Trophoblast cell (in vitro differentiated cells and primary cell): ENCODE results near the gene TTC27.

ENCODE experiments used
- DNase-seq, 2 donors: peaks; one replicate each; pipeline ENCODE4 v3.0.0-alpha.2; 2016
- H2AFZ ChIP-seq: 2 replicates; pipeline ENCODE4 v1.6.1; 2013; ENCODE audit warnings: low read length, moderate library complexity, mild to moderate bottlenecking; ENCODE audit not compliant: insufficient read depth, poor library complexity
- H2AK5ac ChIP-seq: 2 replicates; pipeline ENCODE4 v1.6.1; 2013; ENCODE audit warnings: mild to moderate bottlenecking, low read length
- H2BK120ac ChIP-seq: 2 replicates; pipeline ENCODE4 v1.6.1; 2013; ENCODE audit warnings: low read length, mild to moderate bottlenecking, moderate library complexity; ENCODE audit not compliant: insufficient read depth, poor library complexity
- H2BK12ac ChIP-seq: 2 replicates; pipeline ENCODE4 v1.6.1; 2013; ENCODE audit warnings: mild to moderate bottlenecking, low read length, moderate library complexity
- H2BK5ac ChIP-seq: 2 replicates; pipeline ENCODE4 v1.6.1; 2013; ENCODE audit warnings: low read length, low read depth, moderate library complexity, mild to moderate bottlenecking; ENCODE audit not compliant: poor library complexity
- H3K14ac ChIP-seq: 2 replicates; pipeline ENCODE4 v1.6.1; 2013; ENCODE audit warnings: mild to moderate bottlenecking, low read length
- H3K18ac ChIP-seq: 2 replicates; pipeline ENCODE4 v1.6.1; 2013; ENCODE audit warnings: mild to moderate bottlenecking, low read length
- H3K23ac ChIP-seq: 2 replicates; pipeline ENCODE4 v1.6.1; 2013; ENCODE audit warnings: low read length
- H3K27ac ChIP-seq: 2 replicates; pipeline ENCODE4 v1.5.1; 2013; ENCODE audit warnings: low read depth, mild to moderate bottlenecking, inconsistent platforms, low read length, moderate library complexity
- H3K27me3 ChIP-seq: 2 replicates; pipeline ENCODE4 v1.6.1; 2013; ENCODE audit warnings: inconsistent platforms, mild to moderate bottlenecking, low read length, moderate library complexity; ENCODE audit not compliant: insufficient read depth
- H3K36me3 ChIP-seq, 2 experiments: 1 replicate in 1 of 2; 2 replicates in 1 of 2; pipeline ENCODE4 v1.6.1; 2013; ENCODE audit warnings: low read length in 2 of 2, mild to moderate bottlenecking in 2 of 2, moderate library complexity in 1 of 2; ENCODE audit not compliant: insufficient read depth in 2 of 2, control insufficient read depth in 1 of 2
- H3K4ac ChIP-seq: 2 replicates; pipeline ENCODE4 v1.6.1; 2013; ENCODE audit warnings: low read depth, mild to moderate bottlenecking, low read length, moderate library complexity
- H3K4me1 ChIP-seq, 2 experiments: 1 replicate in 1 of 2; 2 replicates in 1 of 2; pipeline ENCODE4 v1.6.1; 2013; ENCODE audit warnings: low read length in 2 of 2, mild to moderate bottlenecking in 2 of 2, moderate library complexity in 1 of 2; ENCODE audit not compliant: insufficient read depth in 2 of 2, control insufficient read depth in 1 of 2
- H3K4me2 ChIP-seq: 2 replicates; pipeline ENCODE4 v1.6.1; 2013; ENCODE audit warnings: inconsistent platforms, mild to moderate bottlenecking, low read length, moderate library complexity
- H3K4me3 ChIP-seq: 2 replicates; pipeline ENCODE4 v1.5.1; 2013; ENCODE audit warnings: mild to moderate bottlenecking, low read depth, low read length, inconsistent platforms
- H3K79me1 ChIP-seq: one replicate; pipeline ENCODE4 v1.6.1; 2013; ENCODE audit warnings: low read length
- H3K79me2 ChIP-seq: 2 replicates; pipeline ENCODE4 v1.6.1; 2013; ENCODE audit warnings: low read length, mild to moderate bottlenecking; ENCODE audit not compliant: control insufficient read depth, insufficient read depth, poor library complexity
- H3K9ac ChIP-seq: 2 replicates; pipeline ENCODE4 v1.6.1; 2013; ENCODE audit warnings: mild to moderate bottlenecking, low read length
- H3K9me3 ChIP-seq: 2 replicates; pipeline ENCODE4 v1.6.1; 2013; ENCODE audit warnings: low read depth, mild to moderate bottlenecking, control low read depth, inconsistent platforms, low read length; ENCODE audit not compliant: insufficient read depth
- H4K12ac ChIP-seq: 2 replicates; pipeline ENCODE4 v1.6.1; 2013; ENCODE audit warnings: low read depth, mild to moderate bottlenecking, low read length, moderate library complexity
- H4K8ac ChIP-seq: 2 replicates; pipeline ENCODE4 v1.6.1; 2013; ENCODE audit warnings: low read depth, mild to moderate bottlenecking, low read length, moderate library complexity
- H4K91ac ChIP-seq: one replicate; pipeline ENCODE4 v1.6.1; 2013; ENCODE audit warnings: low read depth, mild to moderate bottlenecking, low read length, moderate library complexity
- WGBS: extraction: QIAGEN DNeasy Blood & Tissue Kit; methylation state at CpG from one replicate; pipeline ENCODE4 v1.1.7; 2013; ENCODE audit warnings: missing lambda C conversion rate; ENCODE audit not compliant: insufficient read length, insufficient coverage; ENCODE audit errors: extremely low coverage; 5-methylcytosine and 5-hydroxymethylcytosine counted together

The TTC27 gene

GRCh38 chr2:32852856-32853255 is 225.0 kb downstream of the TTC27 start:
- no peak overlapping the region for H2BK5ac ChIP-seq
- H4K8ac ChIP-seq = no peak overlapping the region
- no peaks in the 10 kb centered on the region for H3K79me2 ChIP-seq
- H3K18ac ChIP-seq = no peak overlapping the region
- no peak overlapping the region for H2AFZ ChIP-seq
- H3K14ac ChIP-seq = no peak overlapping the region
- H3K9ac ChIP-seq = no peak overlapping the region
- no peak overlapping the region for H4K12ac ChIP-seq
- H3K27me3 ChIP-seq = no peaks in the 10 kb centered on the region
- H3K4ac ChIP-seq = no peak overlapping the region
- no peaks in the 10 kb centered on the region for H3K36me3 ChIP-seq
- no peak overlapping the region for H3K23ac ChIP-seq
- no peaks in the 10 kb centered on the region for H3K79me1 ChIP-seq
- no peak overlapping the region for H2AK5ac ChIP-seq
- H3K27ac ChIP-seq = no peak overlapping the region
- H4K91ac ChIP-seq = no peak overlapping the region
- no peak overlapping the region for H3K4me2 ChIP-seq
- H2BK12ac ChIP-seq = no peak overlapping the region
- H3K4me1 ChIP-seq = no peaks in the 10 kb centered on the region
- H2BK120ac ChIP-seq = no peak overlapping the region
- DNase-seq = no peak
- no peaks in the 10 kb centered on the region for H3K9me3 ChIP-seq
- no CpG with 5 or more reads among the region's 5 CpGs for WGBS
- no peak overlapping the region for H3K4me3 ChIP-seq

GRCh38 chr2:32856891-32857290 is 229.0 kb downstream of the TTC27 start:
- Histone ChIP-seq H3K79me2 (no peaks in the 10 kb centered on the region), H2BK120ac (no peak overlapping the region), H3K4me1 (no peaks in the 10 kb centered on the region), H3K79me1 (no peaks in the 10 kb centered on the region), H3K4ac (no peak overlapping the region), H3K23ac (no peak overlapping the region), H3K4me2 (no peak overlapping the region), H3K9ac (no peak overlapping the region), H2BK5ac (no peak overlapping the region), H3K27me3 (no peaks in the 10 kb centered on the region), H4K91ac (no peak overlapping the region), H3K36me3 (no peaks in the 10 kb centered on the region), H3K14ac (no peak overlapping the region), H3K9me3 (no peaks in the 10 kb centered on the region), H2AK5ac (no peak overlapping the region), H3K27ac (no peak overlapping the region), H2AFZ (no peak overlapping the region), H2BK12ac (no peak overlapping the region), H3K18ac (no peak overlapping the region), H4K12ac (no peak overlapping the region), H3K4me3 (no peak overlapping the region), H4K8ac (no peak overlapping the region)
- no peak for DNase-seq
- WGBS = no CpG with 5 or more reads among the region's 3 CpGs

- Histone ChIP-seq H3K23ac (no peak overlapping the region), H3K4me1 (no peaks in the 10 kb centered on the region), H3K18ac (no peak overlapping the region), H3K79me2 (no peaks in the 10 kb centered on the region), H3K36me3 (no peaks in the 10 kb centered on the region), H3K9me3 (no peaks in the 10 kb centered on the region), H2BK5ac (no peak overlapping the region), H4K12ac (no peak overlapping the region), H4K8ac (no peak overlapping the region), H2BK120ac (no peak overlapping the region), H3K4me2 (no peak overlapping the region), H3K4me3 (no peak overlapping the region), H3K4ac (no peak overlapping the region), H3K27me3 (no peaks in the 10 kb centered on the region), H3K79me1 (no peaks in the 10 kb centered on the region), H2AK5ac (no peak overlapping the region), H3K9ac (no peak overlapping the region), H2AFZ (no peak overlapping the region), H3K14ac (no peak overlapping the region), H2BK12ac (no peak overlapping the region), H4K91ac (no peak overlapping the region), H3K27ac (no peak overlapping the region)
- no CpG with 5 or more reads among the region's 8 CpGs for WGBS
- DNase-seq = no peak
Observed at GRCh38 chr2:32858713-32859112, 230.9 kb downstream of the TTC27 start.

- Histone ChIP-seq H3K79me2 (no peaks in the 10 kb centered on the region), H4K12ac (no peak overlapping the region), H3K79me1 (no peaks in the 10 kb centered on the region)
Observed at GRCh38 chr2:32860385-32860784, 232.5 kb downstream of the TTC27 start.

More at GRCh38 chr2:32860385-32860784, 232.5 kb downstream of the TTC27 start:
- Histone ChIP-seq H3K4me1 (no peaks in the 10 kb centered on the region), H3K14ac (no peak overlapping the region), H3K9ac (no peak overlapping the region), H3K27ac (no peak overlapping the region), H4K8ac (no peak overlapping the region), H3K18ac (no peak overlapping the region), H3K9me3 (no peaks in the 10 kb centered on the region), H2AK5ac (no peak overlapping the region), H2BK12ac (no peak overlapping the region), H4K91ac (no peak overlapping the region), H2BK5ac (no peak overlapping the region), H2BK120ac (no peak overlapping the region), H3K23ac (no peak overlapping the region), H3K4ac (no peak overlapping the region), H3K4me3 (no peak overlapping the region), H3K27me3 (no peaks in the 10 kb centered on the region), H3K4me2 (no peak overlapping the region), H3K36me3 (no peaks in the 10 kb centered on the region), H2AFZ (no peak overlapping the region)
- no peak for DNase-seq
